Parathyroid adenoma (tissue), 2 donors: ENCODE data around the gene CACNG1.

Experiments
- H2AFZ ChIP-seq: fragments of 300-600 bp; sonication (generic); one replicate; pipeline ENCODE4 v1.7.0; 2017; ENCODE audit warnings: antibody characterized with exemption, mild to moderate bottlenecking
- H3K27ac ChIP-seq: fragments of 300-600 bp; sonication (generic); one replicate; pipeline ENCODE4 v1.7.0; 2017
- H3K27me3 ChIP-seq: fragments of 300-600 bp; sonication (generic); one replicate; pipeline ENCODE4 v1.7.0; 2017; ENCODE audit warnings: low read length; ENCODE audit not compliant: control insufficient read depth, insufficient read depth
- H3K36me3 ChIP-seq: fragments of 300-600 bp; sonication (generic); one replicate; pipeline ENCODE4 v1.7.0; 2017; ENCODE audit warnings: low read length; ENCODE audit not compliant: control insufficient read depth, insufficient read depth
- H3K4me1 ChIP-seq: fragments of 300-600 bp; sonication (generic); one replicate; pipeline ENCODE4 v1.7.0; 2017; ENCODE audit warnings: control low read depth
- H3K4me2 ChIP-seq: fragments of 300-600 bp; sonication (generic); one replicate; pipeline ENCODE4 v1.7.0; 2017; ENCODE audit warnings: low read length
- H3K4me3 ChIP-seq: fragments of 300-600 bp; sonication (generic); one replicate; pipeline ENCODE4 v1.7.0; 2017; ENCODE audit warnings: low read depth, low read length
- H3K79me2 ChIP-seq: fragments of 300-600 bp; sonication (generic); one replicate; pipeline ENCODE4 v1.7.0; 2017; ENCODE audit warnings: control low read depth
- H3K9ac ChIP-seq: fragments of 300-600 bp; sonication (generic); one replicate; pipeline ENCODE4 v1.7.0; 2017; ENCODE audit warnings: mild to moderate bottlenecking
- H3K9me3 ChIP-seq: fragments of 300-600 bp; sonication (generic); one replicate; pipeline ENCODE4 v1.7.0; 2017; ENCODE audit warnings: low read length; ENCODE audit not compliant: control insufficient read depth
- TF ChIP-seq, protein P1 (sequence below): fragments of 300-600 bp; sonication (generic); IDR thresholded peaks from one replicate; pipeline ENCODE4 v1.7.0; 2017; ENCODE audit warnings: antibody characterized with exemption, mild to moderate bottlenecking
- donor health status: primary hyperparathyroidism.

CACNG1 gene

DNA sequence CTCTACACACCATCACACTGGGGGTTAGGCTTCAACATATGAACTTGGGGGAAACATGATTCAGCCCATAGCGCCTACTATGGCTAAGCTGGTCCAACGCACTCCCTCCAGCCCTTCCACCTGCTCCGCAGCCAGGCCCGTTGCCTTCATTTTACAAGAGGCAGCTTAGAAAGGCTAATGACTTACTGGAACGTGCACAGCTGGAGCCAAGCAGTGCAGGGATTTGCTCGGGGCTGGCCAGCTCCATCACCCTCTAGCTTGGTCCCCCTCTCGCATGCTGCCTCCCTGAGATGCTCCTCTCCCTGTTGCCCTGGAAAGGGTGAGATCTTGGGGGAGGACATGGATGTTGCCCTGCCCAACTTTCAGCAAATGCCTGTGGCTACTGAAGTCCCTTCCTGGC is 2.8 kb upstream of the CACNG1 start:
- Histone ChIP-seq H3K27me3 (no peaks in the 10 kb centered on the region), H3K27ac (no peak overlapping the region), H3K79me2 (no peaks in the 10 kb centered on the region), H3K9me3 (no peaks in the 10 kb centered on the region), H3K4me2 (no peak overlapping the region), H3K4me3 (no peak overlapping the region), H2AFZ (no peak overlapping the region), H3K9ac (no peak overlapping the region), H3K36me3 (no peaks in the 10 kb centered on the region), H3K4me1 (no peaks in the 10 kb centered on the region)
- TF ChIP-seq, protein P1, sequence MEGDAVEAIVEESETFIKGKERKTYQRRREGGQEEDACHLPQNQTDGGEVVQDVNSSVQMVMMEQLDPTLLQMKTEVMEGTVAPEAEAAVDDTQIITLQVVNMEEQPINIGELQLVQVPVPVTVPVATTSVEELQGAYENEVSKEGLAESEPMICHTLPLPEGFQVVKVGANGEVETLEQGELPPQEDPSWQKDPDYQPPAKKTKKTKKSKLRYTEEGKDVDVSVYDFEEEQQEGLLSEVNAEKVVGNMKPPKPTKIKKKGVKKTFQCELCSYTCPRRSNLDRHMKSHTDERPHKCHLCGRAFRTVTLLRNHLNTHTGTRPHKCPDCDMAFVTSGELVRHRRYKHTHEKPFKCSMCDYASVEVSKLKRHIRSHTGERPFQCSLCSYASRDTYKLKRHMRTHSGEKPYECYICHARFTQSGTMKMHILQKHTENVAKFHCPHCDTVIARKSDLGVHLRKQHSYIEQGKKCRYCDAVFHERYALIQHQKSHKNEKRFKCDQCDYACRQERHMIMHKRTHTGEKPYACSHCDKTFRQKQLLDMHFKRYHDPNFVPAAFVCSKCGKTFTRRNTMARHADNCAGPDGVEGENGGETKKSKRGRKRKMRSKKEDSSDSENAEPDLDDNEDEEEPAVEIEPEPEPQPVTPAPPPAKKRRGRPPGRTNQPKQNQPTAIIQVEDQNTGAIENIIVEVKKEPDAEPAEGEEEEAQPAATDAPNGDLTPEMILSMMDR = no peak

DNA sequence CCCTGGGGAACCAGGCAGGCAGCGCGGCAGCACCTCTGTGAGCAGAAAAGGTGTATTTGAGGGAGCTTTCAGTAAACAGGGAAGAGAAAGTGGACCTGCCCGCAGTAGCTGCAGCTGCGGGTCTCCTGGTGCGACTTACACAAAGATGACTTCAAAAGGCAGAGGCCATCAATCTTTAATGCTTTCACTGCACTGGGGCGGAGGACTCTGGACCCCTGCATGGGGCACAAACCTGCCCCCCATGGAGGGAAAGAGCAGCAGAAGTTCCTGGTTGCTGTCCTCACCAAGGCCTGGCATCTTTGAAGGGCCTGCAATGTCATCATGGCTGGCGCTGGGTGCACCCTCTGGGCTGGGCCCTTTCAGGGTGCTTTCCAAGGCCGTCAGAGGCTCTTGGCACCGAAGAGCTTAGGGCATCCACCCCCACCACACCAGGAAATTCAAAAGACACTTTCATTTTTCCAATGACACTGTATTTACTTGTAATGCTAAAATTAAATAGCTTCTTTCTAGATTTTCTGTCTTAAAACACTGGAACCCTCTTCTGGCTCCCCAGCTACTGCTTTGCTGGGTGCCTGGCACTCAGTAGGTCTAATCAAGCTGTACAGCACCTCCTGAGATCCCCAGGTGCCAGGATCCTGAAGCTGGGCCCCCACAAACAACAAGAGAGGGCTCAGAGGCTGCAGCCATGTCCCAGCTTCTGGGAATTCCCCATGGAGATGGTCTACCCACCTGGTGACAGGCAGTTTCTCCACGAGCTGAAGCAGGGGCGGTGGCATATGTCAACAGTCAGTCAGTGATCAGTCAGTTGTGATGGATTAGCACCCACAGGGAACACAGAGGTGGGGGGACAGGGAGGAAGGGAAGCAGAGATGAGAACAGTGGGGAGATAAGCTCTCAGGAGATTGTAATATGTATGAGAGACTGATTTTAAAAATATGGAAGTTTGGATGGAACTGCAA is 2.1 kb upstream of the CACNG1 start:
- H3K4me3 ChIP-seq = no peak overlapping the region
- H2AFZ ChIP-seq = no peak overlapping the region
- TF ChIP-seq, protein P1 = no peak
- H3K27me3 ChIP-seq = no peaks in the 10 kb centered on the region
- H3K27ac ChIP-seq = no peak overlapping the region
- H3K4me1 ChIP-seq = no peaks in the 10 kb centered on the region
- H3K79me2 ChIP-seq = no peaks in the 10 kb centered on the region
- H3K36me3 ChIP-seq = no peaks in the 10 kb centered on the region
- no peak overlapping the region for H3K4me2 ChIP-seq
- no peaks in the 10 kb centered on the region for H3K9me3 ChIP-seq
- no peak overlapping the region for H3K9ac ChIP-seq

GRCh38 chr17:67043283-67043682 is 1.1 kb upstream of the CACNG1 start:
- no peak overlapping the region for H3K4me3 ChIP-seq
- no peak overlapping the region for H3K4me2 ChIP-seq
- H3K27ac ChIP-seq = no peak overlapping the region
- no peak overlapping the region for H3K9ac ChIP-seq
- TF ChIP-seq, protein P1 = no peak
- no peaks in the 10 kb centered on the region for H3K27me3 ChIP-seq
- no peaks in the 10 kb centered on the region for H3K79me2 ChIP-seq
- no peaks in the 10 kb centered on the region for H3K4me1 ChIP-seq
- H3K9me3 ChIP-seq = no peaks in the 10 kb centered on the region
- H3K36me3 ChIP-seq = no peaks in the 10 kb centered on the region
- no peak overlapping the region for H2AFZ ChIP-seq

- TF ChIP-seq, protein P1 = no peak
- Histone ChIP-seq H3K36me3 (no peaks in the 10 kb centered on the region), H3K4me2 (no peak overlapping the region), H3K27me3 (no peaks in the 10 kb centered on the region), H3K4me1 (no peaks in the 10 kb centered on the region), H2AFZ (no peak overlapping the region), H3K79me2 (no peaks in the 10 kb centered on the region), H3K4me3 (no peak overlapping the region), H3K9ac (no peak overlapping the region), H3K27ac (no peak overlapping the region), H3K9me3 (no peaks in the 10 kb centered on the region)
These were observed 586 bp downstream of the CACNG1 start for GRCh38 chr17:67044940-67045339.

- TF ChIP-seq, protein P1 = no peak
- Histone ChIP-seq H2AFZ (no peak overlapping the region), H3K4me2 (no peak overlapping the region), H3K4me3 (no peak overlapping the region), H3K9me3 (no peaks in the 10 kb centered on the region), H3K79me2 (no peaks in the 10 kb centered on the region), H3K4me1 (peaks cover 6% of the 10 kb centered on the region), H3K9ac (no peak overlapping the region), H3K36me3 (no peaks in the 10 kb centered on the region), H3K27ac (no peak overlapping the region), H3K27me3 (no peaks in the 10 kb centered on the region)
These were observed 2.0 kb downstream of the CACNG1 start for GRCh38 chr17:67046398-67046797.
